H9 (cell line): ENCODE data around the gene FBXL5. TPM values are rescaled to one million over a fixed set of nuclear protein-coding genes. Genes with fewer than 3 reads are reported as not detected.

Experiments used
- DNase-seq: peaks from one replicate; pipeline ENCODE4 v3.0.0-alpha.2; 2017
- H2AFZ ChIP-seq: one replicate; pipeline ENCODE4 v1.6.1; 2013; ENCODE audit warnings: mild to moderate bottlenecking, low read length, control low read depth, moderate library complexity
- H2AK5ac ChIP-seq: 2 replicates; pipeline ENCODE4 v1.6.1; 2013; ENCODE audit warnings: low read length, control low read depth, mixed read lengths; ENCODE audit not compliant: insufficient read length
- H2BK120ac ChIP-seq: one replicate; pipeline ENCODE4 v1.6.1; 2013; ENCODE audit warnings: low read depth, mild to moderate bottlenecking, low read length, control low read depth, inconsistent platforms; ENCODE audit not compliant: poor library complexity, severe bottlenecking
- H2BK12ac ChIP-seq: 2 replicates; pipeline ENCODE4 v1.6.1; 2013; ENCODE audit warnings: low read length, control low read depth, mixed read lengths, low read depth; ENCODE audit not compliant: insufficient read length
- H2BK15ac ChIP-seq: 2 replicates; pipeline ENCODE4 v1.6.1; 2013; ENCODE audit warnings: low read depth, low read length, control low read depth
- H2BK20ac ChIP-seq: one replicate; pipeline ENCODE4 v1.6.1; 2013; ENCODE audit warnings: low read depth, mild to moderate bottlenecking, low read length, control low read depth, inconsistent platforms; ENCODE audit not compliant: poor library complexity, severe bottlenecking
- H2BK5ac ChIP-seq: 2 replicates; pipeline ENCODE4 v1.6.1; 2013; ENCODE audit warnings: low read length, control low read depth, mixed read lengths; ENCODE audit not compliant: insufficient read length
- H3K14ac ChIP-seq: 2 replicates; pipeline ENCODE4 v1.6.1; 2013; ENCODE audit warnings: low read length, control low read depth; ENCODE audit not compliant: insufficient read depth
- H3K18ac ChIP-seq: 2 replicates; pipeline ENCODE4 v1.6.1; 2013; ENCODE audit warnings: low read depth, mild to moderate bottlenecking, mixed read lengths, low read length, control low read depth; ENCODE audit not compliant: insufficient read length
- H3K23ac ChIP-seq: 2 replicates; pipeline ENCODE4 v1.6.1; 2013; ENCODE audit warnings: low read length, control low read depth, mixed read lengths, low read depth; ENCODE audit not compliant: insufficient read length
- H3K23me2 ChIP-seq: 2 replicates; pipeline ENCODE4 v1.6.1; 2013; ENCODE audit warnings: low read depth, mild to moderate bottlenecking, mixed read lengths, low read length, control low read depth; ENCODE audit not compliant: insufficient read length, poor library complexity, severe bottlenecking
- H3K27ac ChIP-seq: 2 replicates; pipeline ENCODE4 v1.5.1; 2013; ENCODE audit warnings: low read length, control low read depth, mixed read lengths, low read depth; ENCODE audit not compliant: insufficient read length
- H3K27me3 ChIP-seq: 2 replicates; pipeline ENCODE4 v1.6.1; 2013; ENCODE audit warnings: low read length, control low read depth, inconsistent platforms; ENCODE audit not compliant: insufficient read depth
- H3K4ac ChIP-seq: 2 replicates; pipeline ENCODE4 v1.6.1; 2013; ENCODE audit warnings: low read depth, mild to moderate bottlenecking, control low read depth, inconsistent platforms, low read length, moderate library complexity
- H3K4me1 ChIP-seq: 2 replicates; pipeline ENCODE4 v1.6.1; 2013; ENCODE audit warnings: low read length, control low read depth, inconsistent platforms; ENCODE audit not compliant: insufficient read depth
- H3K4me2 ChIP-seq: 2 replicates; pipeline ENCODE4 v1.6.1; 2013; ENCODE audit warnings: low read length, control low read depth, mixed read lengths; ENCODE audit not compliant: insufficient read length, insufficient read depth
- H3K56ac ChIP-seq: 2 replicates; pipeline ENCODE4 v1.6.1; 2013; ENCODE audit warnings: low read depth, mild to moderate bottlenecking, mixed read lengths, low read length, control low read depth; ENCODE audit not compliant: insufficient read length
- H3K79me1 ChIP-seq: 2 replicates; pipeline ENCODE4 v1.6.1; 2013; ENCODE audit warnings: low read depth, mild to moderate bottlenecking, moderate library complexity, low read length, control low read depth, inconsistent platforms; ENCODE audit not compliant: insufficient read depth, poor library complexity, severe bottlenecking
- H3K79me2 ChIP-seq: 2 replicates; pipeline ENCODE4 v1.6.1; 2013; ENCODE audit warnings: low read length, control low read depth, inconsistent platforms; ENCODE audit not compliant: insufficient read depth
- H3K9ac ChIP-seq: 2 replicates; pipeline ENCODE4 v1.6.1; 2013; ENCODE audit warnings: low read length, control low read depth, mixed read lengths; ENCODE audit not compliant: insufficient read length; ENCODE audit errors: extremely low read depth
- H3K9me3 ChIP-seq: one replicate; pipeline ENCODE4 v1.6.1; 2013; ENCODE audit warnings: low read depth, low read length, inconsistent platforms; ENCODE audit not compliant: control insufficient read depth
- H3T11ph ChIP-seq: one replicate; pipeline ENCODE4 v1.6.1; 2013; ENCODE audit warnings: mild to moderate bottlenecking, low read length, control low read depth, inconsistent platforms
- H4K20me1 ChIP-seq: one replicate; pipeline ENCODE4 v1.6.1; 2013; ENCODE audit not compliant: control insufficient read depth, insufficient read length, insufficient read depth
- H4K5ac ChIP-seq: 2 replicates; pipeline ENCODE4 v1.6.1; 2013; ENCODE audit warnings: low read depth, mild to moderate bottlenecking, mixed read lengths, low read length, control low read depth; ENCODE audit not compliant: insufficient read length
- H4K8ac ChIP-seq: replicated peaks from 2 replicates; pipeline ENCODE4 v1.6.1; 2013; ENCODE audit warnings: low read length, control low read depth, mixed read lengths, low read depth; ENCODE audit not compliant: insufficient read length
- H4K91ac ChIP-seq: 2 replicates; pipeline ENCODE4 v1.6.1; 2013; ENCODE audit warnings: low read depth, mild to moderate bottlenecking, moderate library complexity, mixed read lengths, low read length, control low read depth; ENCODE audit not compliant: insufficient read length
- H3K27ac Mint-ChIP-seq, 3 experiments: 2 replicates in 2 of 3; 3 replicates in 1 of 3; pipeline ENCODE4 v1.8.0; 2020 to 2021; ENCODE audit warnings: mixed read lengths in 3 of 3, mild to moderate bottlenecking in 1 of 3, moderate library complexity in 1 of 3
- H3K27me3 Mint-ChIP-seq: 2 replicates; pipeline ENCODE4 v1.8.0; 2021; ENCODE audit warnings: low read depth, mild to moderate bottlenecking, moderate library complexity, mixed read lengths
- H3K36me3 Mint-ChIP-seq, 3 experiments: 2 replicates in 2 of 3; 3 replicates in 1 of 3; pipeline ENCODE4 v1.8.0; 2020 to 2021; ENCODE audit warnings: low read depth in 3 of 3, mixed read lengths in 3 of 3; ENCODE audit not compliant: insufficient read depth in 1 of 3
- H3K4me1 Mint-ChIP-seq, 2 experiments: 2 replicates each; pipeline ENCODE4 v1.8.0; 2020; ENCODE audit warnings: mixed read lengths in 2 of 2
- H3K4me3 Mint-ChIP-seq, 2 experiments: 2 replicates in 1 of 2; 3 replicates in 1 of 2; pipeline ENCODE4 v1.8.0; 2020 to 2021; ENCODE audit warnings: mild to moderate bottlenecking in 2 of 2, mixed read lengths in 2 of 2, moderate library complexity in 1 of 2
- H3K9me3 Mint-ChIP-seq, 2 experiments: 2 replicates in 1 of 2; 3 replicates in 1 of 2; pipeline ENCODE4 v1.8.0; 2020; ENCODE audit warnings: mild to moderate bottlenecking in 2 of 2, mixed read lengths in 2 of 2, moderate library complexity in 1 of 2
- CTCF ChIP-seq: fragments of 200-600 bp; sonication (generic); conservative IDR thresholded peaks from 3 replicates; pipeline ENCODE4 v1.8.0; 2021; ENCODE audit warnings: antibody characterized with exemption, mild to moderate bottlenecking
- WGBS: extraction: QIAGEN DNeasy Blood & Tissue Kit; methylation state at CpG from one replicate; pipeline ENCODE4 v1.1.7; 2013; ENCODE audit warnings: missing lambda C conversion rate, low lambda C conversion rate, mixed read lengths; ENCODE audit not compliant: insufficient read length; ENCODE audit errors: extremely low coverage; 5-methylcytosine and 5-hydroxymethylcytosine counted together
- total RNA-seq: library from RNA; stranded (reverse); gene quantifications from 2 replicates; pipeline ENCODE4 v1.2.1, GENCODE V29; 2021

FBXL5 gene
- total RNA-seq, 1 experiment from 2014 or later: 57.6 TPM

DNA sequence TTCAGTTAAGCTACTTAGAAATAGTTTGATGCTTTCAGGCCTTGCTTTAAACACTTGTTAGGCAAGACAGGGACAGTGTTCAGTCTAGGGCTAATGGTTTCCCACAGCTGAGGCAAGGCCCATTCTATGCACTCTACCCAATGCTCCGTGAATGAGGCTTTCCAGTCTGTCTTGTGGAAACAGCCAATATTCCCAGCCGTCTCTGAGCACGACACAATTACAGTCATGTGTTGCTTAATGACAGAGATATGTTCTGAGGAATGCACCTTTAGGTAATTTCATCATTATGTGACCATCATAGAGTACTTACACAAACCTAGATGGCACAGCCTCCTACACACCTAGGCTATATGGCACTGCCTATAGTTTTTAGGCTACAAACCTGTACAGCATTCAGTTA lies 16.9 kb upstream of the FBXL5 start:
- Histone ChIP-seq H2BK5ac (no peak overlapping the region), H3K4me2 (no peak overlapping the region), H4K8ac (no peak overlapping the region), H4K91ac (no peak overlapping the region), H2BK15ac (no peak overlapping the region), H3K23ac (no peak overlapping the region), H3K79me2 (peaks cover 4% of the 10 kb centered on the region; the same call in 1 of the 2 replicates), H3K4ac (no peak overlapping the region), H2AFZ (no peak overlapping the region), H3K27ac (no peak overlapping the region), H3K4me1 (no peaks in the 10 kb centered on the region), H3K18ac (no peak overlapping the region), H3K27me3 (no peaks in the 10 kb centered on the region), H2BK20ac (no peak overlapping the region), H3K56ac (no peak overlapping the region), H4K20me1 (no peaks in the 10 kb centered on the region), H3K79me1 (peaks cover 5% of the 10 kb centered on the region), H3K14ac (no peak overlapping the region), H3K9ac (no peak overlapping the region), H3K9me3 (no peaks in the 10 kb centered on the region), H3K23me2 (no peaks in the 10 kb centered on the region), H2AK5ac (no peak overlapping the region), H4K5ac (no peak overlapping the region), H2BK12ac (no peak overlapping the region), H2BK120ac (no peak overlapping the region), H3T11ph (no peak overlapping the region)
- WGBS: no CpG with 5 or more reads among the region's 3 CpGs
- no peak for DNase-seq
- H3K4me3 Mint-ChIP-seq: no peak overlapping the region
- H3K9me3 Mint-ChIP-seq: no peaks in the 10 kb centered on the region
- peaks cover 0 to under 1% of the 10 kb centered on the region in 2 experiments; a peak in 1 of 4 replicates for H3K4me1 Mint-ChIP-seq
- no peak overlapping the region for H3K27ac Mint-ChIP-seq
- no peaks in the 10 kb centered on the region for H3K27me3 Mint-ChIP-seq
- TF ChIP-seq CTCF: no peak
- H3K36me3 Mint-ChIP-seq: peaks cover 0 to 16% (median 16%) of the 10 kb centered on the region in 3 experiments; a peak in 6 of 7 replicates
